Caki2 (cell line): ENCODE measurements around the gene ZNF747. TPM values are rescaled to one million over a fixed set of nuclear protein-coding genes. Genes with fewer than 3 reads are reported as not detected.

Experiments
- DNase-seq: peaks from one replicate; pipeline ENCODE4 v3.0.0-alpha.2; 2015; ENCODE audit warnings: low read depth
- in situ Hi-C: cut with HindIII; loops from 2 replicates; pipeline ENCODE4 v1.10.0; 2016; ENCODE audit warnings: low sequenced_read_pairs, low pct_unique_long_range_greater_than_20kb, mixed read lengths
- total RNA-seq: library from RNA; depleted of rRNA; stranded (reverse); fragments of >200 nt; shearing (Covaris generic); gene quantifications from 2 replicates; pipeline ENCODE4 v1.2.3, GENCODE V29; 2014; ENCODE audit warnings: low replicate concordance; rRNA removed

Gene ZNF747
- total RNA-seq: 29.1 and 46.8 TPM in 2 replicates

- peak; percentile 84 for DNase-seq
- in situ Hi-C loops: no loop called here
Measured at GRCh38 chr16:30534368-30535105, at the start of gene ZNF747. Gene ZNF747 (minus strand): TSS chr16:30534858. CDS start chr16:30534679, 179 bp downstream.

DNA sequence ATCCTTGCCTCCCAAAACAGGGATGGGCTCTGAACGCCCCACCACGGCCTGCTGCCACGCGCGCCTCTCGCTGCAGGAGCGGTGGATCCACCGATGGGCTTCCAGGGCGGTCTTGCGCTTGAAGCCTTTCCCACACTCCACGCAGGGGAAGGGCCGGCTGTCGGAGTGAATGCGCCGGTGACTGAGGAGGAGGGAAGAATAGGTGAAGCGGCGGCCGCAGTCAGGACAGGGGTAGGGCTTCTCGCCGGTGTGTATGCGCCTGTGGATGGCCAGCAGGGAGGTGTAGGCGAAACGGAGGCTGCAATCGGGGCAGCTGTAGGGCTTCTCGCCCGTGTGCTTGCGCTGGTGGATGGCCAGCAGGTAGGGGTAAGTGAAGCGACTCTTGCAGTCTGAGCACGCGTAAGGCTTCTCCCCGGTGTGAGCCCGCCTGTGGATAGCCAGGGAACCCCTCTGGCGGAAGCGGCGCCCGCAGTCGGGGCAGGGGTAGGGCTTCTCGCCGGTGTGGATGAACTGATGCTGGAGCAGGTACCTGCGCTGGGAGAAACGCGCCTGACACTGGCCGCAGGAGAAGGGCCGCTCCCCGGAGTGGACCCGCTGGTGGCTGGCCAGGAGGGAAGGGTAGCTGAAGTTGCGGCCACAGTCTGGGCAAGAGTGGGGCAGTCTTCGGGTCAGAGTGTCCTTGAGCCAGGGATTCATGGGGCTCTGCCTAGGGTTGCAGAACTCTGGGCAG is 48.1 kb upstream of the ZNF747 start:
- in situ Hi-C loops: no loop called here
- DNase-seq: no peak

- DNase-seq: no peak
- in situ Hi-C loops: no loop called here
Measured at GRCh38 chr16:30581457-30581856, 46.8 kb upstream of the ZNF747 start.

DNA sequence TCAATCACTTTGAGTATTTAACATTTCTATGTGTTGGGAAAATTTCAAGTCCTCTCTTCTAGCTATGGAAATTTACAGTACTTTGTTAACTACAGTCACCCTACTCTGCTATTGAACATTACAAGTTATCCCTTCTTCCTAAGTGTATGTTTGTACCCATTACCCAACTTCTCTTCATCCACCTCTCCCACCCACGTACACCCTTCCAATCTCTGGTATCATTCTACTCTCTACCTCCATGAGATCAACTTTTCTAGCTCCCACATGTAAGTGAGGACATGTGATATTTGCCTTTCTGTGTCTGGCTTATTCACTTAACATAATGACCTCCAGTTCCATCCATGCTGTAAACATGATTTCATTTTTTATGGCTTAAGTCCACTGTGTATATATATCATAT is 40.0 kb upstream of the ZNF747 start:
- in situ Hi-C loops: no loop called here
- DNase-seq: no peak

DNA sequence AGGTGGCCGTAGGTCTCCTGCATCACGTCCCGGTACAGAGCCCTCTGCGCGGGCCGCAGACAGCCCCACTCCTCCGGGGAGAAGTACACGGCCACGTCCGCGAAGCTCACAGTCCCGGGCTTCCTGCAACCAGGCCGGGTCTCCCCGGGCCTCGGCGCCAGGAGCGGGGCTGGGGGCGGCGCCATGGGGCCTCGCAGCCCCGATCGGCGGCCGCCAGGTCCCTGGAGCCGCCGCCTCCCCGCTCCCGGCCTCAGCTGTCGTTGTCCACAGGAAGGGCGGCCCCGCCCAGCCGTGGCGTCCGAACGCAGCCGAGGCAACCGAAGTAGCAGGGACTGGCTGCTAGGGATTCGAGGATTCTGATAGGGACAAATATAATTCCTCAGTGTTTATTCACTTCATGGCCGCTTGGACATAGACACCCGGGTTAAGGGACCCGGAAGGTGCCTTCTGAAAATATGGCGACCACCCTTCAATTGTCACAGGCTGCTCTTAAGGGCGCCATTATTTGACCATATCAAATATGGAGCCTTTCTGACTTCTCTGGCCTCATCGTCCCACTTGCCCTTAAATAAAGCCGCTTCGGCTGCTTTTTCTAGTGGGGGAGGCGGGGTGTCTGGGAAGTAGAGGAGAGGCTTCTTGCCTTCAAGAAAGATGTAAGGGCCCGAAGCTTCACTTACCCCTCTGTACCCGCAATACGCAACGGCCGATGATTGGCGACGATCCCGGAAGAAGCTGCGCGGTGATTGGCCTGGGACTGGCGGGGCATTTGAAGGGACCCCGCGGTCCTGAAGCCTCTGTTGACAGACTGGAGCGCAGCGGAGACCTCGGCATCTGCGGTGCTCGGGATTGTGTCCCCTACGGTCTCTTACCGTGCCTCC is 37.0 kb upstream of the ZNF747 start, which contains the start of gene ZNF688:
TSS of gene ZNF688 (minus strand) at position 270 of the 878 bp plus-strand sequence. CDS start at position 185, 85 bp downstream.
- DNase-seq: peak; percentile 99
- in situ Hi-C loops: no loop called here

DNA sequence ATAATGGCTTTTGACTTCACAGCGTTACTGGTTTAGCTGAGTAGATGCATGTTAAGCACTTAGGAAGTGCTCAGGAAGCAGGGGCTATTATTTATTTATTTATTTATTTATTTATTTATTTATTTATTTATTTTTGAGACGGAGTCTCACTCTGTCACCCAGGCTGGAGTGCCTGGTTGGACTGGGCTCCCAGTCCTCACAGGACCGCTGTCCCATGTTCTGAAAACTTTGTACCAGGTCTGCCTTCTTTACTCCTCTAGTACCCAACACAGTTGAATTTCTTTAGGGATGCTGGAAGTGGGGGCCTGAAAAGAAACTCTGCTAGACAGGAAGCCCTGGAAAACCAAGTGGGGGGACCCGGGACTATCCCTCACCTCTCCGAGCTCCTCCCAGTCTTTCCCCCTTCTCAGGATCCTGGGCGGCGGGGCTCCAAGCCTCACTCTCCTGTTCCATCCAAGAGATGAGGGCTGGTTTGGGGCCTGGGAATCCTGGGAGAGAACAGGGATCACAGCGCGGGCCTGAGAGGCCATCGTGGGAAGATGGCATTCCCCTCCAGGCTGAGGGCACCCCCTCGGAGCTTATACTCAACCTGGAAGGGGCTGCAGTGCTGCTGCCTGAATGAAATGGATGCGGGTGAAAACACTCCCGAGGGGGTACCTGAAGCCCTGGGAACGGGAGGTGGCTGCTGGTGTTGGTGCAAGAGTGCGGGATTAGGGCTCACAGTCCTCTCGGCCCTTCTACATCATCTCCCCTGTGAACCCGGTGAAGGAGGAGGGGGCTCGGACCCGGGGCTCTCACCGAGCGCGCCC is 36.2 kb upstream of the ZNF747 start:
- in situ Hi-C loops: no loop called here
- DNase-seq: no peak

GRCh38 chr16:30569746-30570635 is 35.3 kb upstream of the ZNF747 start:
- in situ Hi-C loops: no loop called here
- no peak for DNase-seq

DNA sequence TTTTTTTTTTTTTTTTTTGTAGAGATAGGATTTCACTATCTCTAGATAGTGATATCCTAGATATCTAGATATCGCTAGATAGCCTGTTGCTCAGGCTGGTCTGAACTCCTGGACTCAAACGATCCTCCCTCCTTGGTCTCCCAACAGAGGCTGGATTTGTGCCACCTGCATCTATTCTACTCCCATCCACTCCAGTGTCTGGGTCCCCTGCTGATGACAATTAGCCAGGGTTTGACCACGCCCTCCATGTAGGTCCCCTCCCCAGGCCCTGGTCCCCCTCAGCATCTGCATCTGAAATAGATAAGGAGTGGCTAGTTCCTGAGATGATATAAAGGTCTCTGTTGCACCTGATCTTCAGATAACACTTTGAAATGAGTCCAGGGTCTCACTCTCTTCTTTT is 34.6 kb upstream of the ZNF747 start:
- in situ Hi-C loops: no loop called here
- no peak for DNase-seq

GRCh38 chr16:30567991-30568638 is 33.5 kb upstream of the ZNF747 start:
- DNase-seq: peak; percentile 39
- in situ Hi-C loops: no loop called here

GRCh38 chr16:30567160-30567990 is 32.7 kb upstream of the ZNF747 start:
- in situ Hi-C loops: no loop called here
- peak; percentile 65 for DNase-seq

- DNase-seq: no peak
- in situ Hi-C loops: no loop called here
Measured at GRCh38 chr16:30566531-30566930, 31.9 kb upstream of the ZNF747 start.

GRCh38 chr16:30565984-30566383 is 31.3 kb upstream of the ZNF747 start:
- in situ Hi-C loops: no loop called here

GRCh38 chr16:30565526-30565925 is 30.9 kb upstream of the ZNF747 start:
- no peak for DNase-seq
- in situ Hi-C loops: no loop called here

More at GRCh38 chr16:30565984-30566383, 31.3 kb upstream of the ZNF747 start:
- DNase-seq: no peak

- no peak for DNase-seq
- in situ Hi-C loops: no loop called here
Measured at GRCh38 chr16:30562021-30562420, 27.4 kb upstream of the ZNF747 start.

DNA sequence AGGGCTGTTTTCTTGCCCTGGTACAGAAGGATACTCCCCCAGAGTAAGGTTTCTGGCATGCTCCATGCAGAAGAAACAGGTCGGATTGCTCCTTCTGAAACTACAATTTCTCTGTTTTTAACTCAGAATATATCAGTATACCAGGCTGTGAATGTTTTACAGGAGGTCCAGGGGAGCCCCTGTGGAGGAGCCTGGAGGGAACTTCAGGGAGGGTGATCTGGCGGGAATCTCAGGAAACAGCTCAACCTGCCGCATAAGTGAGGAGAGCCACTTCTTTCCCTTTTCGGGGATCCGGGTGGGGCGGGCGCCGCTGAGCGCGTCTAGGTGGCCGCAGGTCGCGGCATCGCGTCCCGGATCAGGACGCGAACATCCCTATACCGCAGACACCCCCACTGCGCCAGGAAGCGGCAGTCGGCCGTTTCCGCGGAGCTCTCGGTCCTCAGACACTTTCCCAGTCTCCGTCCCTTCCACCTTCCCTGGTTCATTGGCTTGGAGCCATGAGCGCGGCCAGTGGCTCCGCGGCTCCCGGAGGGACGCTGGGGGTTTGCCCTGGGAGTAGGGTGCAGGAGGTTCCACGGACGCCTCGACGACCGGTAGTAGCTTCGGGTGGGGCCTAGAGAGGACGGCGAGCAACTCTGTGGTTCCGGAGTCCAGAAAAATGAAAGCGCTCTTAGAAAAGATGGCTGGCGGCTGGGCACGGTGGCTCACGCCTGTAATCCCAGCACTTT is 26.6 kb upstream of the ZNF747 start:
- no peak for DNase-seq
- in situ Hi-C loops: no loop called here
